MM.1S (cell line): ENCODE data around the gene ZDHHC7.

Source experiments
- DNase-seq: peaks from one replicate; pipeline ENCODE4 v3.0.0-alpha.2; 2015
- H2AFZ ChIP-seq: fragments of 300-600 bp; sonication (generic); 2 replicates; pipeline ENCODE4 v1.6.0; 2016; ENCODE audit warnings: antibody characterized with exemption, low read length
- H3F3A ChIP-seq: fragments of 300-600 bp; sonication (generic); 2 replicates; pipeline ENCODE4 v1.6.1; 2016; ENCODE audit warnings: mild to moderate bottlenecking, antibody characterized with exemption, low read length, moderate library complexity, mixed read lengths; ENCODE audit not compliant: insufficient read depth
- H3K27ac ChIP-seq: fragments of 300-600 bp; sonication (generic); 2 replicates; pipeline ENCODE4 v1.5.1; 2016; ENCODE audit warnings: mild to moderate bottlenecking, low read length
- H3K27me3 ChIP-seq: fragments of 300-600 bp; sonication (generic); replicated peaks from 2 replicates; pipeline ENCODE4 v1.6.0; 2016; ENCODE audit warnings: low read length; ENCODE audit not compliant: insufficient read depth
- H3K36me3 ChIP-seq: fragments of 300-600 bp; sonication (generic); replicated peaks from 2 replicates; pipeline ENCODE4 v1.6.1; 2016; ENCODE audit warnings: mild to moderate bottlenecking, low read length, mixed read lengths; ENCODE audit not compliant: insufficient read depth
- H3K4me1 ChIP-seq: fragments of 300-600 bp; sonication (generic); 2 replicates; pipeline ENCODE4 v1.6.1; 2016; ENCODE audit warnings: low read length, mixed read lengths
- H3K4me2 ChIP-seq: fragments of 300-600 bp; sonication (generic); 2 replicates; pipeline ENCODE4 v1.6.0; 2016; ENCODE audit warnings: low read depth, low read length
- H3K4me3 ChIP-seq: fragments of 300-600 bp; sonication (generic); 2 replicates; pipeline ENCODE4 v1.5.1; 2016; ENCODE audit warnings: low read length, mixed read lengths
- H3K79me2 ChIP-seq: fragments of 300-600 bp; sonication (generic); 2 replicates; pipeline ENCODE4 v1.6.1; 2016; ENCODE audit warnings: mixed run types, low read length, mixed read lengths
- H3K9ac ChIP-seq: fragments of 300-600 bp; sonication (generic); 2 replicates; pipeline ENCODE4 v1.6.1; 2016; ENCODE audit warnings: low read length, mixed read lengths
- H3K9me2 ChIP-seq: fragments of 300-600 bp; sonication (generic); replicated peaks from 2 replicates; pipeline ENCODE4 v1.6.1; 2016; ENCODE audit warnings: mild to moderate bottlenecking, low read length, mixed read lengths; ENCODE audit not compliant: insufficient read depth
- H3K9me3 ChIP-seq: fragments of 300-600 bp; sonication (generic); replicated peaks from 2 replicates; pipeline ENCODE4 v1.6.1; 2016; ENCODE audit warnings: mild to moderate bottlenecking, low read length, mixed read lengths; ENCODE audit not compliant: insufficient read depth
- H4K20me1 ChIP-seq: fragments of 300-600 bp; sonication (generic); 2 replicates; pipeline ENCODE4 v1.6.1; 2016; ENCODE audit warnings: mild to moderate bottlenecking, low read length, moderate library complexity, mixed read lengths; ENCODE audit not compliant: insufficient read depth
- EZH2 ChIP-seq: fragments of 300-600 bp; sonication (generic); optimal IDR thresholded peaks from 2 replicates; pipeline ENCODE3; 2017; ENCODE audit warnings: low read depth, mild to moderate bottlenecking, antibody characterized with exemption, low read length, mixed read lengths
- EZH2phosphoT487 ChIP-seq: fragments of 300-600 bp; sonication (generic); IDR thresholded peaks from 2 replicates; pipeline ENCODE4 v1.6.1; 2018; ENCODE audit warnings: antibody characterized with exemption, low read length
- TF ChIP-seq, protein P1 (sequence below): fragments of 300-600 bp; sonication (generic); IDR thresholded peaks from 2 replicates; pipeline ENCODE4 v1.5.1; 2016; ENCODE audit warnings: antibody characterized with exemption, low read length, mixed read lengths

The ZDHHC7 gene

DNA sequence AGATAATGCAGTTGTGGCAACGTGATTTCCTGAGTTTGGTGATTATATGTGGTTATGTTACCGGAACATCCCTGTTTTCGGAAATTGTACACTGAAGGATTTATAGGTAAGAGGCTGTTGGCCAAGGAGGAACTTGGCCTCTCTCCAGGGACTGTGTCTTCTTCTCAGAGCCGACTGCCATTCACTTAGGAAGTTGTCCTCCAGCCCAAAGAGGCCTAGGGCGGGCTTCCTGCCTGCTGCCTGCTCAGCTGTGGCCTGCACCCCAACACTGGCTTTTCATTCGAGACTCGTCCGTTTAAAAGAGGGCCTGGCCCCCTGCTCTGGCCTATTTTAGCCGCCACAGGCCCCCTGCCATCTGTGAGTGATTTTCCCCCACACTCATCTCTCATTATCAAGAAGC is 64.3 kb downstream of the ZDHHC7 start:
- no peak overlapping the region for H3K4me3 ChIP-seq
- H3F3A ChIP-seq, result no peaks in the 10 kb centered on the region
- TF ChIP-seq EZH2phosphoT487, result no peak
- TF ChIP-seq, protein P1, sequence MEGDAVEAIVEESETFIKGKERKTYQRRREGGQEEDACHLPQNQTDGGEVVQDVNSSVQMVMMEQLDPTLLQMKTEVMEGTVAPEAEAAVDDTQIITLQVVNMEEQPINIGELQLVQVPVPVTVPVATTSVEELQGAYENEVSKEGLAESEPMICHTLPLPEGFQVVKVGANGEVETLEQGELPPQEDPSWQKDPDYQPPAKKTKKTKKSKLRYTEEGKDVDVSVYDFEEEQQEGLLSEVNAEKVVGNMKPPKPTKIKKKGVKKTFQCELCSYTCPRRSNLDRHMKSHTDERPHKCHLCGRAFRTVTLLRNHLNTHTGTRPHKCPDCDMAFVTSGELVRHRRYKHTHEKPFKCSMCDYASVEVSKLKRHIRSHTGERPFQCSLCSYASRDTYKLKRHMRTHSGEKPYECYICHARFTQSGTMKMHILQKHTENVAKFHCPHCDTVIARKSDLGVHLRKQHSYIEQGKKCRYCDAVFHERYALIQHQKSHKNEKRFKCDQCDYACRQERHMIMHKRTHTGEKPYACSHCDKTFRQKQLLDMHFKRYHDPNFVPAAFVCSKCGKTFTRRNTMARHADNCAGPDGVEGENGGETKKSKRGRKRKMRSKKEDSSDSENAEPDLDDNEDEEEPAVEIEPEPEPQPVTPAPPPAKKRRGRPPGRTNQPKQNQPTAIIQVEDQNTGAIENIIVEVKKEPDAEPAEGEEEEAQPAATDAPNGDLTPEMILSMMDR, result no peak
- no peak for TF ChIP-seq EZH2
- no peak overlapping the region for H3K4me2 ChIP-seq
- H2AFZ ChIP-seq, result no peak overlapping the region
- no peaks in the 10 kb centered on the region for H3K9me2 ChIP-seq
- no peaks in the 10 kb centered on the region for H4K20me1 ChIP-seq
- H3K36me3 ChIP-seq, result no peaks in the 10 kb centered on the region
- DNase-seq, result no peak
- H3K9ac ChIP-seq, result no peak overlapping the region
- H3K27me3 ChIP-seq, result peaks cover 17% of the 10 kb centered on the region
- no peak overlapping the region for H3K27ac ChIP-seq
- no peaks in the 10 kb centered on the region for H3K79me2 ChIP-seq
- no peaks in the 10 kb centered on the region for H3K4me1 ChIP-seq
- H3K9me3 ChIP-seq, result no peaks in the 10 kb centered on the region

DNA sequence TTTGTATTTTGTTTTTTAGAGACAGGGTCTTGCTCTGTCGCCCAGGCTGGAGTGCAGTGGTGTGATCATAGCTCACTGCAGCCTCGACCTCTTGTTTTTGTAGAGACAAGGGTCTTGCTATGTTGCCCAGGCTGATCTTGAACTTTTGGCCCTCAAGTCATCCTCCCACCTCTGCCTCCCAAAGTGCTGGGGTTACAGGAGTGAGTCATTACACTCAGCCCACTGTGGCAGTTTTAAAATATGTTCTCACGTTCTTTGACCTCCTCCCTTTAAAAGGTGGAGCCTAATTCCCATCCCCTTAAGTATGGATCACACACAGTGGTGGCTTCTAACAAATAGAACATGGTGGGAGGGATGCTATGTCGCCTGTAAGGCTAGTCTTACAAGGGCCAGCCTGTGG is 67.7 kb downstream of the ZDHHC7 start:
- Histone ChIP-seq H4K20me1 (no peaks in the 10 kb centered on the region), H3K79me2 (no peaks in the 10 kb centered on the region), H3K4me1 (no peaks in the 10 kb centered on the region), H3K9me2 (no peaks in the 10 kb centered on the region), H3K27me3 (peaks cover 33% of the 10 kb centered on the region), H3K9ac (no peak overlapping the region), H2AFZ (no peak overlapping the region), H3K4me2 (no peak overlapping the region), H3K4me3 (no peak overlapping the region), H3K27ac (no peak overlapping the region), H3K9me3 (no peaks in the 10 kb centered on the region), H3F3A (no peaks in the 10 kb centered on the region), H3K36me3 (no peaks in the 10 kb centered on the region)
- no peak for TF ChIP-seq EZH2
- TF ChIP-seq EZH2phosphoT487, result no peak
- TF ChIP-seq, protein P1, result no peak
- no peak for DNase-seq

DNA sequence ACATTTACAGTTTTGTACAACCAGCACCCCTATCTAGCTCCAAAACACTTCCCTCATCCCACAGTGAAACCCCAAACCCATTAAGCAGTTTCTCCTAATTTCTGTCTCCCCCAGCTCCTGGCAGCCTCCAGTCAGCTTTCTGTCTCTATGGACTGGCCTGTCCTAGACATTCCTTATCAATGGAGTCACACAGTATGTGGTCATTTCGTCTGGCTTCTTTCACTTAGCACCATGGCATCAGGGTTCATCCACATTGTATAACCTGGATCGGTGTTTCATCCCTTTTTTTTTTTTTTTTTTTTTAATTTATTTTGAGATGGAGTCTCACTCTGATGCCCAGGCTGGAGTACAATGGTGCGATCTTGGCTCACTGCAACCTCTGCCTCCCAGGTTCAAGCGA is 68.5 kb downstream of the ZDHHC7 start:
- H3K9me3 ChIP-seq, result no peaks in the 10 kb centered on the region
- H4K20me1 ChIP-seq, result no peaks in the 10 kb centered on the region
- no peak overlapping the region for H3K27ac ChIP-seq
- no peaks in the 10 kb centered on the region for H3K9me2 ChIP-seq
- no peak overlapping the region for H3K4me2 ChIP-seq
- DNase-seq, result no peak
- no peak overlapping the region for H2AFZ ChIP-seq
- no peak for TF ChIP-seq EZH2phosphoT487
- no peak for TF ChIP-seq EZH2
- TF ChIP-seq, protein P1, result no peak
- no peaks in the 10 kb centered on the region for H3F3A ChIP-seq
- no peaks in the 10 kb centered on the region for H3K4me1 ChIP-seq
- peaks cover 36% of the 10 kb centered on the region for H3K27me3 ChIP-seq
- no peak overlapping the region for H3K4me3 ChIP-seq
- no peaks in the 10 kb centered on the region for H3K36me3 ChIP-seq
- no peak overlapping the region for H3K9ac ChIP-seq
- no peaks in the 10 kb centered on the region for H3K79me2 ChIP-seq
